GM12878 (cell line): Measurements from ENCODE around the gene CLSTN2. TPM values are rescaled to one million over a fixed set of nuclear protein-coding genes. Genes with fewer than 3 reads are reported as not detected.

Source experiments
- ATAC-seq: fragments of 200-7000 bp; cut with Tn5 transposase; 3 replicates; pipeline ENCODE4 v1.9.1; 2020; ENCODE audit warnings: mild to moderate bottlenecking, moderate library complexity
- BruUV-seq: library from RNA; stranded (reverse); fragments of 400-500 nt; replicated peaks from 2 replicates; lab custom pipeline; 2021; lab: Mats Ljungman, UMichigan
- CTCF ChIA-PET: fragments of 300-600 bp; sonication (Branson Sonifier 250); formaldehyde crosslinking; extraction: SDS; loops from one replicate; lab custom pipeline; 2021; ENCODE audit warnings: inconsistent platforms; lab: Yijun Ruan, JAX
- POLR2A ChIA-PET: fragments of 350-600 bp; formaldehyde crosslinking; extraction: SDS; loops from one replicate; lab custom pipeline; 2021; ENCODE audit warnings: inconsistent platforms; lab: Charles Lee
- RAD21 ChIA-PET: fragments of 300-600 bp; sonication (Branson Sonifier 250); formaldehyde crosslinking; loops from one replicate; lab custom pipeline; 2023; ENCODE audit warnings: antibody characterized with exemption; ENCODE audit not compliant: unreplicated experiment; lab: Charles Lee
- SMC1A ChIA-PET: fragments of 300-600 bp; sonication (Branson Sonifier 250); formaldehyde crosslinking; loops from one replicate; lab custom pipeline; 2023; ENCODE audit not compliant: unreplicated experiment, uncharacterized antibody; lab: Charles Lee
- DNase-seq: peaks from one replicate; pipeline ENCODE4 v3.0.0-alpha.2; 2011; ENCODE audit warnings: low read depth, low spot score
- FAIRE-seq: peaks from 3 replicates; lab custom pipeline; 2011; peaks lifted over from hg19 to GRCh38; lab: Jason Lieb, UNC
- H2AFZ ChIP-seq: 2 replicates; pipeline ENCODE4 v1.6.0; 2011; ENCODE audit warnings: low read depth, low read length, control low read depth; ENCODE audit not compliant: control insufficient read depth
- H3K27ac ChIP-seq: 2 replicates; pipeline ENCODE4 v1.5.1; 2011; ENCODE audit warnings: control low read depth; ENCODE audit not compliant: control insufficient read depth, insufficient read depth
- H3K27me3 ChIP-seq, 2 experiments: replicated peaks in 1 of 2; 2 replicates each; pipeline versions ENCODE4 v1.6.0 to v1.6.1; 2011; ENCODE audit warnings: low read length in 1 of 2; ENCODE audit not compliant: control insufficient read depth in 2 of 2, insufficient read depth in 2 of 2
- H3K36me3 ChIP-seq, 2 experiments: 2 replicates each; pipeline ENCODE4 v1.5.1; 2011; ENCODE audit warnings: low read length in 1 of 2; ENCODE audit not compliant: control insufficient read depth in 2 of 2, insufficient read depth in 2 of 2
- H3K4me1 ChIP-seq: 2 replicates; pipeline ENCODE4 v1.6.1; 2011; ENCODE audit warnings: mild to moderate bottlenecking, low read length, moderate library complexity, mixed read lengths; ENCODE audit not compliant: control insufficient read depth, insufficient read depth
- H3K4me2 ChIP-seq: 2 replicates; pipeline ENCODE4 v1.6.0; 2011; ENCODE audit warnings: control low read depth; ENCODE audit not compliant: control insufficient read depth, insufficient read depth
- H3K4me3 ChIP-seq: fragments of 200-600 bp; sonication (generic); 2 replicates; pipeline ENCODE4 v1.5.1; 2016
- H3K79me2 ChIP-seq: 2 replicates; pipeline ENCODE4 v1.6.0; 2011; ENCODE audit warnings: low read length; ENCODE audit not compliant: control insufficient read depth, insufficient read depth
- H3K9ac ChIP-seq: 2 replicates; pipeline ENCODE4 v1.8.0; 2011; ENCODE audit warnings: low read length, control low read depth, mixed read lengths; ENCODE audit not compliant: control insufficient read depth, insufficient read depth
- H3K9me3 ChIP-seq: replicated peaks from 3 replicates; pipeline ENCODE4 v1.5.1; 2011; ENCODE audit warnings: mild to moderate bottlenecking, low read length; ENCODE audit not compliant: control insufficient read depth, insufficient read depth
- H4K20me1 ChIP-seq: 2 replicates; pipeline ENCODE4 v1.6.0; 2011; ENCODE audit not compliant: control insufficient read depth, insufficient read depth
- MYC ChIP-seq: IDR thresholded peaks from 2 replicates; pipeline ENCODE4 v1.6.1; 2011; ENCODE audit warnings: mild to moderate bottlenecking, low read length, moderate library complexity, inconsistent platforms; ENCODE audit not compliant: insufficient read depth, insufficient replicate concordance, insufficient read length, severe bottlenecking
- PAX8 ChIP-seq: fragments of 450-650 bp; IDR thresholded peaks from 2 replicates; pipeline ENCODE4 v1.6.1; 2017; ENCODE audit warnings: mild to moderate bottlenecking, moderate library complexity
- POLR2AphosphoS2 ChIP-seq: IDR thresholded peaks from 2 replicates; pipeline ENCODE4 v1.6.1; 2011; ENCODE audit warnings: low read depth, mild to moderate bottlenecking, low read length, improper control_type of control experiment, moderate library complexity
- POLR2AphosphoS5 ChIP-seq: IDR thresholded peaks from 2 replicates; pipeline ENCODE4 v1.6.1; 2011; ENCODE audit warnings: mild to moderate bottlenecking, low read length, inconsistent platforms
- SREBF2 ChIP-seq: IDR thresholded peaks from 2 replicates; pipeline ENCODE4 v1.6.1; 2012; ENCODE audit warnings: mild to moderate bottlenecking, low read length
- TBL1XR1 ChIP-seq: IDR thresholded peaks from 2 replicates; pipeline ENCODE4 v1.6.1; 2012; ENCODE audit warnings: low read depth, low read length, improper control_type of control experiment
- WGBS: methylation state at CpG from one replicate; pipeline ENCODE4 v1.1.6; 2016; ENCODE audit warnings: low lambda C conversion rate; ENCODE audit not compliant: insufficient replicate concordance, insufficient coverage; ENCODE audit errors: missing lambda C conversion rate; 5-methylcytosine and 5-hydroxymethylcytosine counted together
- in situ Hi-C: fragments of 300-500 bp; cut with MboI; formaldehyde crosslinking; loops from 9 replicates; pipeline ENCODE4 v1.14.3; 2018; ENCODE audit warnings: mixed read lengths
- intact Hi-C: fragments of 100-400 bp; cut with micrococcal nuclease; formaldehyde crosslinking; loops from one replicate; pipeline ENCODE4 v1.14.2; 2022; ENCODE audit not compliant: unreplicated experiment
- polyA plus RNA-seq, 11 experiments: library from polyadenylated mRNA; depleted of rRNA in 4 of 11; unstranded in 6 of 11; stranded (reverse) in 5 of 11; fragments of >200 nt; fragmentation: Nextera tagmentation in 4 of 11; fragmentation: Illumina TruSeq in 1 of 11; extraction: Ambion mirVana in 4 of 11; extraction: Trizol in 1 of 11; gene quantifications; 1 replicate in 1 of 11; 2 replicates in 10 of 11; pipeline versions ENCODE4 v1.2.1 to v1.2.3, GENCODE V29; 2011 to 2016; ENCODE audit warnings: inconsistent platforms in 2 of 11, missing spikeins in 2 of 11, low read depth in 1 of 11
- total RNA-seq, 4 experiments: library from RNA; depleted of rRNA in 3 of 4; stranded (reverse); fragments of >200 nt in 3 of 4; fragmentation: Illumina TruSeq in 1 of 4; extraction: Trizol in 1 of 4; gene quantifications; 2 replicates each; pipeline versions ENCODE4 v1.2.1 to v1.2.3, GENCODE V29; 2013 to 2021
- TF ChIP-seq, protein P1 (sequence below): IDR thresholded peaks from 2 replicates; pipeline ENCODE4 v1.6.1; 2011; ENCODE audit warnings: borderline replicate concordance, low read depth, mild to moderate bottlenecking, moderate library complexity, low read length; ENCODE audit not compliant: insufficient read depth, poor library complexity, severe bottlenecking
- TF ChIP-seq, protein P2 (sequence below): fragments of 450-650 bp; IDR thresholded peaks from 2 replicates; pipeline ENCODE4 v1.6.1; 2017; ENCODE audit warnings: antibody characterized with exemption, mild to moderate bottlenecking, moderate library complexity

The CLSTN2 gene
- total and polyA plus RNA-seq, 10 of the 15 experiments (the other 5 are each of a cell fraction or from before 2014, with no cell fraction given) = under 0.01 to 0.10 (median under 0.01) TPM; not detected in 5

DNA sequence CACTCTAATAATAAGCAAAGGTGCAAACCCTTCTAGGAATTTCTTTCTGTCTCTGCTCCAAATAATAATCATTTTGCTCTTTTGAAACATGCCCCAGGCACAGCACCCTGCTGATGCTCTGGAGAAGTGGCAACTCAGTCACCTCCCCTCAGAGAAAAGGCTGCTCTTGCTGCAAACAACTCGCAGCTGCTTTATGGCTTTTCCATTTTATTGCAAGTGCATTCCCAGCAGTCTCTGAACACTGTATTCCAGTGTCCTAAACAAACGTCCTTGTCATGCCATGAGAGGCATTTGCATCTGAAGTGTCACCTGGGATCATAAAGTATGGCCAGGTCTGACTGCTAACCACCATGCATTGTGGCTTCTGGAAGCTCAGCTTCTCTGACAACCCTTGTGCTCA, 384.8 kb downstream of the CLSTN2 start:
- ChIA-PET SMC1A (no interaction called here), RAD21 (no interaction called here), CTCF (no interaction called here), POLR2A (interaction anchor here (0.6 kb wide), 1 partner anchor 44 kb away, joined by 3 read pairs; no protein-coding TSS in a partner anchor)
- Histone ChIP-seq H3K9me3 (no peaks in the 10 kb centered on the region), H4K20me1 (no peaks in the 10 kb centered on the region), H2AFZ (no peak overlapping the region), H3K27ac (no peak overlapping the region), H3K4me2 (no peak overlapping the region), H3K36me3 (no peaks in the 10 kb centered on the region)
- FAIRE-seq (no peak), ATAC-seq (no peak), DNase-seq (no peak)
- in situ Hi-C loops = no loop called here
- no TSS peak for BruUV-seq
- 0% methylated on average over 2 of the region's 2 CpGs for WGBS
- TF ChIP-seq MYC = no peak
- TF ChIP-seq, all 136 proteins: peak for 0
- H3K9ac ChIP-seq = no peak overlapping the region
- H3K27me3 ChIP-seq = peaks cover 0 to 3% of the 10 kb centered on the region in 2 experiments; a peak in 1 of 4 replicates
- H3K4me1 ChIP-seq = no peaks in the 10 kb centered on the region
- intact Hi-C loops = no loop called here
- no peak overlapping the region for H3K4me3 ChIP-seq
- no peaks in the 10 kb centered on the region for H3K79me2 ChIP-seq

GRCh38 chr3:140323561-140323960, 388.6 kb downstream of the CLSTN2 start:
- H3K27ac ChIP-seq = no peak overlapping the region
- ChIA-PET CTCF (no interaction called here), POLR2A (no interaction called here), RAD21 (no interaction called here), SMC1A (interaction anchor here (0.8 kb wide), 1 partner anchor 20 kb away, joined by 3 read pairs; no protein-coding TSS in a partner anchor)
- H3K27me3 ChIP-seq = peaks cover 0 to 6% of the 10 kb centered on the region in 2 experiments; a peak in 2 of 4 replicates
- H4K20me1 ChIP-seq = no peaks in the 10 kb centered on the region
- DNase-seq (no peak), FAIRE-seq (no peak), ATAC-seq (no peak)
- no peak for TF ChIP-seq SREBF2
- TF ChIP-seq TBL1XR1 = no peak
- TF ChIP-seq, protein P1, sequence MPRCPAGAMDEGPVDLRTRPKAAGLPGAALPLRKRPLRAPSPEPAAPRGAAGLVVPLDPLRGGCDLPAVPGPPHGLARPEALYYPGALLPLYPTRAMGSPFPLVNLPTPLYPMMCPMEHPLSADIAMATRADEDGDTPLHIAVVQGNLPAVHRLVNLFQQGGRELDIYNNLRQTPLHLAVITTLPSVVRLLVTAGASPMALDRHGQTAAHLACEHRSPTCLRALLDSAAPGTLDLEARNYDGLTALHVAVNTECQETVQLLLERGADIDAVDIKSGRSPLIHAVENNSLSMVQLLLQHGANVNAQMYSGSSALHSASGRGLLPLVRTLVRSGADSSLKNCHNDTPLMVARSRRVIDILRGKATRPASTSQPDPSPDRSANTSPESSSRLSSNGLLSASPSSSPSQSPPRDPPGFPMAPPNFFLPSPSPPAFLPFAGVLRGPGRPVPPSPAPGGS = no peak
- TF ChIP-seq POLR2AphosphoS2 = no peak
- TF ChIP-seq, protein P2, sequence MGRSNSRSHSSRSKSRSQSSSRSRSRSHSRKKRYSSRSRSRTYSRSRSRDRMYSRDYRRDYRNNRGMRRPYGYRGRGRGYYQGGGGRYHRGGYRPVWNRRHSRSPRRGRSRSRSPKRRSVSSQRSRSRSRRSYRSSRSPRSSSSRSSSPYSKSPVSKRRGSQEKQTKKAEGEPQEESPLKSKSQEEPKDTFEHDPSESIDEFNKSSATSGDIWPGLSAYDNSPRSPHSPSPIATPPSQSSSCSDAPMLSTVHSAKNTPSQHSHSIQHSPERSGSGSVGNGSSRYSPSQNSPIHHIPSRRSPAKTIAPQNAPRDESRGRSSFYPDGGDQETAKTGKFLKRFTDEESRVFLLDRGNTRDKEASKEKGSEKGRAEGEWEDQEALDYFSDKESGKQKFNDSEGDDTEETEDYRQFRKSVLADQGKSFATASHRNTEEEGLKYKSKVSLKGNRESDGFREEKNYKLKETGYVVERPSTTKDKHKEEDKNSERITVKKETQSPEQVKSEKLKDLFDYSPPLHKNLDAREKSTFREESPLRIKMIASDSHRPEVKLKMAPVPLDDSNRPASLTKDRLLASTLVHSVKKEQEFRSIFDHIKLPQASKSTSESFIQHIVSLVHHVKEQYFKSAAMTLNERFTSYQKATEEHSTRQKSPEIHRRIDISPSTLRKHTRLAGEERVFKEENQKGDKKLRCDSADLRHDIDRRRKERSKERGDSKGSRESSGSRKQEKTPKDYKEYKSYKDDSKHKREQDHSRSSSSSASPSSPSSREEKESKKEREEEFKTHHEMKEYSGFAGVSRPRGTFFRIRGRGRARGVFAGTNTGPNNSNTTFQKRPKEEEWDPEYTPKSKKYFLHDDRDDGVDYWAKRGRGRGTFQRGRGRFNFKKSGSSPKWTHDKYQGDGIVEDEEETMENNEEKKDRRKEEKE = no peak
- no peak for TF ChIP-seq PAX8
- TF ChIP-seq POLR2AphosphoS5 = no peak
- no TSS peak for BruUV-seq
- in situ Hi-C loops (no loop called here), intact Hi-C loops (no loop called here)
- H3K4me2 ChIP-seq = no peak overlapping the region
- 68% methylated on average over 1 of the region's 1 CpG for WGBS
- no peak overlapping the region for H3K4me3 ChIP-seq
- no peak overlapping the region for H2AFZ ChIP-seq
- H3K4me1 ChIP-seq = no peaks in the 10 kb centered on the region
- H3K9me3 ChIP-seq = no peaks in the 10 kb centered on the region
- no peaks in the 10 kb centered on the region for H3K79me2 ChIP-seq
- no peak overlapping the region for H3K9ac ChIP-seq
- no peaks in the 10 kb centered on the region for H3K36me3 ChIP-seq
